Measurements from ENCODE around the gene PPP2R1B. TPM values are rescaled to one million over a fixed set of nuclear protein-coding genes. Genes with fewer than 3 reads are reported as not detected.
A peak's percentile ranks its signal among the peaks of the same experiment; 100 is the strongest.

PPP2R1B gene
- total RNA-seq, 4 donors from 2014 or later: 30.9 to 139 (median 78.8) TPM

- DNase-seq (ENCODE audit: low spot score) (no peak), ATAC-seq (ENCODE audit: low FRiP score) (no peak)
- no peak for TF ChIP-seq CTCF (IDR thresholded peaks at IDR 0.05)
Measured at GRCh38 chr11:111703576-111703975, 62.6 kb downstream of the PPP2R1B start.

- no peak for TF ChIP-seq CTCF (IDR thresholded peaks at IDR 0.05)
- DNase-seq (ENCODE audit: low spot score): no peak
Measured at GRCh38 chr11:111702623-111703022, 63.6 kb downstream of the PPP2R1B start.

GRCh38 chr11:111700162-111700561 lies 66.0 kb downstream of the PPP2R1B start:
- no peak for DNase-seq (ENCODE audit: low spot score)
- TF ChIP-seq CTCF (IDR thresholded peaks at IDR 0.05): no peak

More at GRCh38 chr11:111702623-111703022, 63.6 kb downstream of the PPP2R1B start:
- no peak for ATAC-seq (ENCODE audit: low FRiP score)

GRCh38 chr11:111699579-111700156 lies 66.5 kb downstream of the PPP2R1B start:
- DNase-seq (ENCODE audit: low spot score) (no peak), ATAC-seq (ENCODE audit: low FRiP score) (no peak)
- TF ChIP-seq CTCF (IDR thresholded peaks at IDR 0.05): no peak

More at GRCh38 chr11:111700162-111700561, 66.0 kb downstream of the PPP2R1B start:
- ATAC-seq (ENCODE audit: low FRiP score): no peak

GRCh38 chr11:111698852-111699559 lies 67.2 kb downstream of the PPP2R1B start:
- DNase-seq (ENCODE audit: low spot score) (no peak), ATAC-seq (ENCODE audit: low FRiP score) (peak; percentile 58)
- no peak for TF ChIP-seq CTCF (IDR thresholded peaks at IDR 0.05)

GRCh38 chr11:111697933-111698371 lies 68.2 kb downstream of the PPP2R1B start:
- DNase-seq (ENCODE audit: low spot score) (no peak), ATAC-seq (ENCODE audit: low FRiP score) (no peak)
- no peak for TF ChIP-seq CTCF (IDR thresholded peaks at IDR 0.05)

- no peak for DNase-seq (ENCODE audit: low spot score)
- no peak for TF ChIP-seq CTCF (IDR thresholded peaks at IDR 0.05)
- no peak for ATAC-seq (ENCODE audit: low FRiP score)
Measured at GRCh38 chr11:111696556-111696955, 69.6 kb downstream of the PPP2R1B start.
